Mammary epithelial cell (primary cell): Measurements from ENCODE around the gene PTPRN.

Experiments
- CTCF ChIP-seq, 2 donors: IDR thresholded peaks in 1 of 2; conservative IDR thresholded peaks in 1 of 2; 2 replicates each; pipeline ENCODE4 v1.5.1; 2011 to 2012; ENCODE audit warnings: inconsistent platforms in 2 of 2, low read length in 2 of 2, mild to moderate bottlenecking in 2 of 2, control low read depth in 1 of 2, low read depth in 1 of 2; ENCODE audit not compliant: insufficient read depth in 1 of 2; ENCODE audit errors: extremely low read depth in 1 of 2
- EZH2 ChIP-seq: IDR thresholded peaks from 2 replicates; pipeline ENCODE4 v1.6.1; 2012; ENCODE audit warnings: low read length, inconsistent platforms, borderline replicate concordance

GRCh38 chr2:219271021-219271420 lies 38.2 kb downstream of the PTPRN start:
- TF ChIP-seq EZH2 (no peak), CTCF (conservative IDR thresholded peaks at IDR 0.05 in 1 of 2, IDR thresholded peaks at IDR 0.05 in 1 of 2; ENCODE audit: extremely low read depth in 1 of 2, insufficient read depth in 1 of 2, low read depth in 1 of 2, low read length in 2 of 2) (no peak)
